ENCODE results near the gene ABCA5.
A peak's percentile ranks its signal among the peaks of the same experiment; 100 is the strongest.

ABCA5 gene

GRCh38 chr17:69327060-69327831 is at the start of gene ABCA5:
Gene ABCA5 (minus strand): TSS chr17:69327133. CDS start chr17:69314415, 12,718 bp downstream.
- DNase-seq = peak; percentile 95

- DNase-seq = peak; percentile 23
Observed at GRCh38 chr17:69375229-69375628, 48.3 kb upstream of the ABCA5 start.

GRCh38 chr17:69373069-69373468 is 46.1 kb upstream of the ABCA5 start:
- no peak for DNase-seq

- peak; percentile 5 for DNase-seq
Observed at GRCh38 chr17:69367298-69367697, 40.4 kb upstream of the ABCA5 start.

GRCh38 chr17:69363488-69364210 is 36.7 kb upstream of the ABCA5 start:
- no peak for DNase-seq

GRCh38 chr17:69361156-69361555 is 34.2 kb upstream of the ABCA5 start:
- DNase-seq = no peak

- peak; percentile 40 for DNase-seq
Observed at GRCh38 chr17:69358688-69359596, 32.0 kb upstream of the ABCA5 start.

GRCh38 chr17:69357701-69358100 is 30.8 kb upstream of the ABCA5 start:
- peak; percentile 2 for DNase-seq

GRCh38 chr17:69356625-69357024 is 29.7 kb upstream of the ABCA5 start:
- no peak for DNase-seq

GRCh38 chr17:69350911-69351310 is 24.0 kb upstream of the ABCA5 start:
- DNase-seq = no peak

GRCh38 chr17:69348429-69348828 is 21.5 kb upstream of the ABCA5 start:
- DNase-seq = no peak

GRCh38 chr17:69346766-69347165 is 19.8 kb upstream of the ABCA5 start:
- no peak for DNase-seq

GRCh38 chr17:69344939-69345338 is 18.0 kb upstream of the ABCA5 start:
- no peak for DNase-seq

GRCh38 chr17:69342896-69343644 is 16.1 kb upstream of the ABCA5 start:
- no peak for DNase-seq

GRCh38 chr17:69339937-69340336 is 13.0 kb upstream of the ABCA5 start:
- DNase-seq = no peak

- DNase-seq = no peak
Observed at GRCh38 chr17:69336996-69337395, 10.1 kb upstream of the ABCA5 start.

GRCh38 chr17:69336580-69336979 is 9.6 kb upstream of the ABCA5 start:
- DNase-seq = no peak

- peak; percentile 66 for DNase-seq
Observed at GRCh38 chr17:69335058-69335457, 8.1 kb upstream of the ABCA5 start.

- DNase-seq = no peak
Observed at GRCh38 chr17:69333561-69333960, 6.6 kb upstream of the ABCA5 start.

GRCh38 chr17:69331756-69332155 is 4.8 kb upstream of the ABCA5 start:
- DNase-seq = no peak

- peak; percentile 12 for DNase-seq
Observed at GRCh38 chr17:69326377-69327059, 415 bp downstream of the ABCA5 start.
